GM12878 (cell line): ENCODE results near the gene ITCH. TPM values are rescaled to one million over a fixed set of nuclear protein-coding genes. Genes with fewer than 3 reads are reported as not detected.
A peak's percentile ranks its signal among the peaks of the same experiment; 100 is the strongest.

Source experiments
- ASH2L ChIP-seq: fragments of 300-600, 200-600 bp; sonication (generic); IDR thresholded peaks from 2 replicates; pipeline ENCODE4 v1.6.1; 2017; ENCODE audit warnings: low read depth, mild to moderate bottlenecking, borderline replicate concordance
- ATF3 ChIP-seq: IDR thresholded peaks from 2 replicates; pipeline ENCODE4 v1.6.1; 2011; ENCODE audit warnings: low read depth, mild to moderate bottlenecking, low read length, moderate library complexity, borderline replicate concordance; ENCODE audit errors: extremely low read depth
- CEBPZ ChIP-seq: fragments of 150-350 bp; IDR thresholded peaks from 2 replicates; pipeline ENCODE4 v1.6.1; 2016; ENCODE audit warnings: low read depth, low read length
- CHD2 ChIP-seq: IDR thresholded peaks from 2 replicates; pipeline ENCODE4 v1.6.1; 2011; ENCODE audit warnings: low read depth, low read length, improper control_type of control experiment, borderline replicate concordance
- FOXK2 ChIP-seq: fragments of 450-650 bp; IDR thresholded peaks from 2 replicates; pipeline ENCODE4 v1.6.1; 2017; ENCODE audit warnings: mild to moderate bottlenecking, moderate library complexity
- HDGF ChIP-seq: fragments of 450-650 bp; IDR thresholded peaks from 2 replicates; pipeline ENCODE4 v1.6.1; 2016; ENCODE audit warnings: antibody characterized with exemption
- JUND ChIP-seq: IDR thresholded peaks from 2 replicates; pipeline ENCODE4 v1.6.1; 2012; ENCODE audit warnings: low read depth, mild to moderate bottlenecking, low read length, improper control_type of control experiment, moderate library complexity
- SUPT20H ChIP-seq: IDR thresholded peaks from 2 replicates; pipeline ENCODE4 v1.6.1; 2011; ENCODE audit warnings: low read depth, mild to moderate bottlenecking, low read length, moderate library complexity, borderline replicate concordance; ENCODE audit not compliant: control insufficient read depth
- SUZ12 ChIP-seq: fragments of 200-600 bp; sonication (generic); IDR thresholded peaks from one replicate; pipeline ENCODE4 v1.6.1; 2018; ENCODE audit warnings: antibody characterized with exemption, mild to moderate bottlenecking; ENCODE audit not compliant: unreplicated experiment
- WRNIP1 ChIP-seq: IDR thresholded peaks from 2 replicates; pipeline ENCODE4 v1.6.1; 2011; ENCODE audit warnings: low read depth, low read length, improper control_type of control experiment, borderline replicate concordance
- ZBTB40 ChIP-seq: fragments of 450-650 bp; IDR thresholded peaks from 2 replicates; pipeline ENCODE4 v1.6.1; 2016; ENCODE audit warnings: mild to moderate bottlenecking, moderate library complexity, borderline replicate concordance
- ZNF24 ChIP-seq: fragments of 450-650 bp; IDR thresholded peaks from 2 replicates; pipeline ENCODE4 v1.6.1; 2017; ENCODE audit warnings: antibody characterized with exemption, mild to moderate bottlenecking
- polyA plus RNA-seq, 11 experiments: library from polyadenylated mRNA; depleted of rRNA in 4 of 11; unstranded in 6 of 11; stranded (reverse) in 5 of 11; fragments of >200 nt; fragmentation: Nextera tagmentation in 4 of 11; fragmentation: Illumina TruSeq in 1 of 11; extraction: Ambion mirVana in 4 of 11; extraction: Trizol in 1 of 11; gene quantifications; 1 replicate in 1 of 11; 2 replicates in 10 of 11; pipeline versions ENCODE4 v1.2.1 to v1.2.3, GENCODE V29; 2011 to 2016; ENCODE audit warnings: inconsistent platforms in 2 of 11, missing spikeins in 2 of 11, low read depth in 1 of 11
- total RNA-seq, 4 experiments: library from RNA; depleted of rRNA in 3 of 4; stranded (reverse); fragments of >200 nt in 3 of 4; fragmentation: Illumina TruSeq in 1 of 4; extraction: Trizol in 1 of 4; gene quantifications; 2 replicates each; pipeline versions ENCODE4 v1.2.1 to v1.2.3, GENCODE V29; 2013 to 2021
- TF ChIP-seq, protein P1 (sequence below): fragments of 450-650 bp; formaldehyde crosslinking; IDR thresholded peaks from 2 replicates; pipeline ENCODE4 v1.4.0; 2022; ENCODE audit warnings: mild to moderate bottlenecking, moderate library complexity
- TF ChIP-seq, protein P2 (sequence below): fragments of 450-650 bp; IDR thresholded peaks from 2 replicates; pipeline ENCODE4 v1.6.1; 2017; ENCODE audit warnings: borderline replicate concordance

The ITCH gene
- total and polyA plus RNA-seq, 10 of the 15 experiments (the other 5 are each of a cell fraction or from before 2014, with no cell fraction given), result 7.5 to 46.1 (median 21.5) TPM

- TF ChIP-seq ZBTB40, result no peak
- no peak for TF ChIP-seq SUPT20H
- TF ChIP-seq WRNIP1, result no peak
- no peak for TF ChIP-seq SUZ12
- TF ChIP-seq, protein P1, sequence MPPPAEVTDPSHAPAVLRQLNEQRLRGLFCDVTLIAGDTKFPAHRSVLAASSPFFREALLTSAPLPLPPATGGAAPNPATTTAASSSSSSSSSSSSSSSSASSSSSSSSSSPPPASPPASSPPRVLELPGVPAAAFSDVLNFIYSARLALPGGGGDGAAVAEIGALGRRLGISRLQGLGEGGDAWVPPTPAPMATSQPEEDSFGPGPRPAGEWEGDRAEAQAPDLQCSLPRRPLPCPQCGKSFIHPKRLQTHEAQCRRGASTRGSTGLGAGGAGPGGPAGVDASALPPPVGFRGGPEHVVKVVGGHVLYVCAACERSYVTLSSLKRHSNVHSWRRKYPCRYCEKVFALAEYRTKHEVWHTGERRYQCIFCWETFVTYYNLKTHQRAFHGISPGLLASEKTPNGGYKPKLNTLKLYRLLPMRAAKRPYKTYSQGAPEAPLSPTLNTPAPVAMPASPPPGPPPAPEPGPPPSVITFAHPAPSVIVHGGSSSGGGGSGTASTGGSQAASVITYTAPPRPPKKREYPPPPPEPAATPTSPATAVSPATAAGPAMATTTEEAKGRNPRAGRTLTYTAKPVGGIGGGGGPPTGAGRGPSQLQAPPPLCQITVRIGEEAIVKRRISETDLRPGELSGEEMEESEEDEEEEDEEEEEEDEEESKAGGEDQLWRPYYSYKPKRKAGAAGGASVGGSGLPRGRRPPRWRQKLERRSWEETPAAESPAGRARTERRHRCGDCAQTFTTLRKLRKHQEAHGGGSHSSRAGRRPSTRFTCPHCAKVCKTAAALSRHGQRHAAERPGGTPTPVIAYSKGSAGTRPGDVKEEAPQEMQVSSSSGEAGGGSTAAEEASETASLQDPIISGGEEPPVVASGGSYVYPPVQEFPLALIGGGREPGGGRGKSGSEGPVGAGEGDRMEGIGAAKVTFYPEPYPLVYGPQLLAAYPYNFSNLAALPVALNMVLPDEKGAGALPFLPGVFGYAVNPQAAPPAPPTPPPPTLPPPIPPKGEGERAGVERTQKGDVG (CRISPR knock-in tag), result no peak
- no peak for TF ChIP-seq CEBPZ
- TF ChIP-seq, protein P2, sequence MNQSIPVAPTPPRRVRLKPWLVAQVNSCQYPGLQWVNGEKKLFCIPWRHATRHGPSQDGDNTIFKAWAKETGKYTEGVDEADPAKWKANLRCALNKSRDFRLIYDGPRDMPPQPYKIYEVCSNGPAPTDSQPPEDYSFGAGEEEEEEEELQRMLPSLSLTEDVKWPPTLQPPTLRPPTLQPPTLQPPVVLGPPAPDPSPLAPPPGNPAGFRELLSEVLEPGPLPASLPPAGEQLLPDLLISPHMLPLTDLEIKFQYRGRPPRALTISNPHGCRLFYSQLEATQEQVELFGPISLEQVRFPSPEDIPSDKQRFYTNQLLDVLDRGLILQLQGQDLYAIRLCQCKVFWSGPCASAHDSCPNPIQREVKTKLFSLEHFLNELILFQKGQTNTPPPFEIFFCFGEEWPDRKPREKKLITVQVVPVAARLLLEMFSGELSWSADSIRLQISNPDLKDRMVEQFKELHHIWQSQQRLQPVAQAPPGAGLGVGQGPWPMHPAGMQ, result no peak
- TF ChIP-seq ATF3, result no peak
- no peak for TF ChIP-seq ASH2L
- no peak for TF ChIP-seq JUND
- no peak for TF ChIP-seq ZNF24
- TF ChIP-seq FOXK2, result peak; percentile 32; the same call in 1 of the 2 replicates
- no peak; the same call in 1 of the 2 replicates for TF ChIP-seq CHD2
- TF ChIP-seq HDGF, result no peak
Observed at GRCh38 chr20:34515484-34516246, 152.6 kb downstream of the ITCH start (continued).
